ENCODE measurements around the gene CLIP2.

DNA sequence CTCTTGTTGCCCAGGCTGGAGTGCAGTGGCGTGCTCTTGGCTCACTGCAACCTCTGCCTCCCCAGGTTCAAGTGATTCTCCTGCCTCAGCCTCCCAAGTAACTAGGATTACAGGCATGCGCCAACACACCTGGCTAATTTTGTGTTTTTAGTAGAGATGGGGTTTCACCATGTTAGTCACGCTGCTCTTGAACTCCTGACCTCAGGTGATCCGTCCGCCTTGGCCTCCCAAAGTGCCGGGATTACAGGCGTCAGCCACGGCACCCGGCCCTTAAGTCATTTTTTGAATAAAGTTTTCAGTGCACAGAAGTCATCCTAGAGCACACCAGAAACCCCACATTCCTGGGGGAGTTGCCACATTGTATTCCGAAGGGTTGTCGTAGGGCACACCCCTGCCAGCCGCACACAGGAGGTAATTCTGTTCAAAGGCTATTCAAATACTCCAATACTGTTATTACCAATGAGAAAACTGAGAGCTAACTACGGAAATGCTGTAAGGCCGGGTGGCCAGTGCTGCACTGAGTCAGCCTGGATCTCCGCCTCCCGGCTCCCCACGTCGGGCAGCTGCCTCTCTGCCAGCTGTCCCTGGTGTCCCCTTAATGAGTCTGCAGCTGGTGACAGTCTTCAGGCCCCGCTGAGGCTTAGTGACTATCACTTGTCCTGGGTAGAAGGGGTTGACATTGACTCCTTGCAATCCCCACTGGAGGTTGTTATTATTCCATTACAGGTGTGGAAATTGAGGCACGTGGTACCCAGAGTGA lies 26.4 kb upstream of the CLIP2 start:
- no peak for TF ChIP-seq CTCF (conservative IDR thresholded peaks at IDR 0.05 in 1 of 2, IDR thresholded peaks at IDR 0.05 in 1 of 2; ENCODE audit: extremely low read depth in 1 of 2, insufficient read depth in 1 of 2, low read depth in 1 of 2, low read length in 2 of 2)
- TF ChIP-seq EZH2 (IDR thresholded peaks at IDR 0.05; ENCODE audit: borderline replicate concordance, low read length) = no peak
